ENCODE measurements around the gene SOX6.

- TF ChIP-seq POLR2A (IDR thresholded peaks at IDR 0.05) = no peak
- TF ChIP-seq CTCF (IDR thresholded peaks at IDR 0.05) = no peak
Measured at GRCh38 chr11:16034074-16034473, 322.3 kb downstream of the SOX6 start.

All from uterus (tissue), 2 donors.